ENCODE measurements around the gene NEB. TPM values are rescaled to one million over a fixed set of nuclear protein-coding genes. Genes with fewer than 3 reads are reported as not detected.

NEB gene
- polyA plus RNA-seq, 3 donors = 2.7 TPM; not detected in 2

- Mint-ChIP-seq H3K4me3 (no peak overlapping the region), H3K27me3 (ENCODE audit: low read depth in 3 of 3) (peaks cover 0 to 2% (median 0%) of the 10 kb centered on the region in 3 donors), H3K36me3 (no peaks in the 10 kb centered on the region), H3K27ac (no peak overlapping the region), H3K9me3 (no peaks in the 10 kb centered on the region), H3K4me1 (peaks cover 8% of the 10 kb centered on the region)
- H3K4me1 ChIP-seq (ENCODE audit: control insufficient read depth in 1 of 2, insufficient read depth in 2 of 2, low read length in 2 of 2) = no peaks in the 10 kb centered on the region
- H3K36me3 ChIP-seq (replicated peaks in 1 of 2; ENCODE audit: control insufficient read depth in 1 of 2, insufficient read depth in 2 of 2, low read length in 2 of 2) = no peaks in the 10 kb centered on the region
- H2AFZ ChIP-seq (ENCODE audit: insufficient read depth, low read depth, low read length, poor library complexity, severe bottlenecking) = no peak overlapping the region
- no peak overlapping the region for H3K9ac ChIP-seq (ENCODE audit: insufficient read depth, low read length, poor library complexity, severe bottlenecking)
- H3K27me3 ChIP-seq (ENCODE audit: control insufficient read depth in 2 of 2, insufficient read depth in 2 of 2, low read length in 2 of 2) = no peaks in the 10 kb centered on the region
- H3K27ac ChIP-seq (ENCODE audit: low read depth in 1 of 2, low read length in 2 of 2) = no peak overlapping the region
- H3K4me3 ChIP-seq (replicated peaks in 1 of 3; ENCODE audit: low read depth in 2 of 3, low read length in 3 of 3) = no peak overlapping the region
- no peaks in the 10 kb centered on the region for H3K9me3 ChIP-seq (replicated peaks in 1 of 2; ENCODE audit: control insufficient read depth in 1 of 2, insufficient read depth in 1 of 2, low read length in 2 of 2)
- no peak for DNase-seq
- intact Hi-C loops (cut with micrococcal nuclease) = no loop called here
- H3K79me2 ChIP-seq (ENCODE audit: insufficient read depth, low read length) = no peaks in the 10 kb centered on the region
- no peak overlapping the region for H3K4me2 ChIP-seq (replicated peaks; ENCODE audit: extremely low read depth, low read length, poor library complexity, severe bottlenecking)
- WGBS (ENCODE audit: insufficient coverage) = no CpG with 5 or more reads among the region's 2 CpGs
- no peak for TF ChIP-seq CTCF (IDR thresholded peaks at IDR 0.05)
- H4K20me1 ChIP-seq (ENCODE audit: insufficient read depth, low read length) = no peaks in the 10 kb centered on the region
These were observed 185.1 kb downstream of the NEB start for GRCh38 chr2:151549191-151549590.

- Histone ChIP-seq H3K27me3 (ENCODE audit: control insufficient read depth in 2 of 2, insufficient read depth in 2 of 2, low read length in 2 of 2) (no peaks in the 10 kb centered on the region), H3K27ac (ENCODE audit: low read depth in 1 of 2, low read length in 2 of 2) (no peak overlapping the region), H3K9ac (ENCODE audit: insufficient read depth, low read length, poor library complexity, severe bottlenecking) (no peak overlapping the region), H4K20me1 (ENCODE audit: insufficient read depth, low read length) (no peaks in the 10 kb centered on the region), H3K36me3 (replicated peaks in 1 of 2; ENCODE audit: control insufficient read depth in 1 of 2, insufficient read depth in 2 of 2, low read length in 2 of 2) (no peaks in the 10 kb centered on the region), H2AFZ (ENCODE audit: insufficient read depth, low read depth, low read length, poor library complexity, severe bottlenecking) (no peak overlapping the region), H3K79me2 (ENCODE audit: insufficient read depth, low read length) (no peaks in the 10 kb centered on the region), H3K9me3 (replicated peaks in 1 of 2; ENCODE audit: control insufficient read depth in 1 of 2, insufficient read depth in 1 of 2, low read length in 2 of 2) (no peaks in the 10 kb centered on the region), H3K4me3 (replicated peaks in 1 of 3; ENCODE audit: low read depth in 2 of 3, low read length in 3 of 3) (no peak overlapping the region), H3K4me2 (replicated peaks; ENCODE audit: extremely low read depth, low read length, poor library complexity, severe bottlenecking) (no peak overlapping the region), H3K4me1 (ENCODE audit: control insufficient read depth in 1 of 2, insufficient read depth in 2 of 2, low read length in 2 of 2) (no peaks in the 10 kb centered on the region)
- no peak for DNase-seq
- WGBS (ENCODE audit: insufficient coverage) = over 99% methylated on average over 5 of the region's 5 CpGs
- Mint-ChIP-seq H3K27me3 (ENCODE audit: low read depth in 3 of 3) (peaks cover 0 to 2% (median 0%) of the 10 kb centered on the region in 3 donors), H3K4me1 (no peaks in the 10 kb centered on the region), H3K4me3 (no peak overlapping the region), H3K9me3 (no peaks in the 10 kb centered on the region), H3K36me3 (no peaks in the 10 kb centered on the region), H3K27ac (peak overlapping the region in 1 of 7 donors; percentile 42)
- intact Hi-C loops (cut with micrococcal nuclease) = no loop called here
- TF ChIP-seq CTCF (IDR thresholded peaks at IDR 0.05) = no peak
These were observed 189.8 kb downstream of the NEB start for GRCh38 chr2:151544449-151544848.
